ENCODE results near the gene PPP2R5C. TPM values are rescaled to one million over a fixed set of nuclear protein-coding genes. Genes with fewer than 3 reads are reported as not detected.

PPP2R5C gene
- total and polyA plus RNA-seq, 8 donors = 41.6 to 76.1 (median 55.9) TPM

DNA sequence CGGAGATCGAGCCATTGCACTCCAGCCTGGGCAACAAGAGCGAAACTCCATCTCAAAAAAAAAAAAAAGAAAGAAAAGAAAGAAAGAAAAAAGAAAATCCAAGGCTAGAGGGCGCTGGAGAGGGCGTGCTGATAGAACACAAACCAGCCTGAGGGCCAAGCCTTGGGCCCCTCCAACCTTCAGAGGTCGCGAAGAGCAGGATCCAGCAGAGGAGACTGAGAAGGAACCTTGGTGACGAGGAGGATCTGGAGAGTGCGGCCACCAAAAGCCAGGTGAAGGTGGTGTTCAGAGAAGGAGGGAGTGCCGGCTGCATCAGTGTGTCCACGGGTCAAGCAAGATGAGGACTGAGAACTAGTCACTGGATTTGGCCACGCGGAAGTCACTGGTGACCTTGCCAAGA is 198.7 kb downstream of the PPP2R5C start:
- intact Hi-C loops (cut with DNase I) = loop anchor here in 1 of 3 donors (10.0 kb wide), 1 partner anchor 125 kb away; the partner anchor contains the start of gene HSP90AA1
- TF ChIP-seq, protein P1, sequence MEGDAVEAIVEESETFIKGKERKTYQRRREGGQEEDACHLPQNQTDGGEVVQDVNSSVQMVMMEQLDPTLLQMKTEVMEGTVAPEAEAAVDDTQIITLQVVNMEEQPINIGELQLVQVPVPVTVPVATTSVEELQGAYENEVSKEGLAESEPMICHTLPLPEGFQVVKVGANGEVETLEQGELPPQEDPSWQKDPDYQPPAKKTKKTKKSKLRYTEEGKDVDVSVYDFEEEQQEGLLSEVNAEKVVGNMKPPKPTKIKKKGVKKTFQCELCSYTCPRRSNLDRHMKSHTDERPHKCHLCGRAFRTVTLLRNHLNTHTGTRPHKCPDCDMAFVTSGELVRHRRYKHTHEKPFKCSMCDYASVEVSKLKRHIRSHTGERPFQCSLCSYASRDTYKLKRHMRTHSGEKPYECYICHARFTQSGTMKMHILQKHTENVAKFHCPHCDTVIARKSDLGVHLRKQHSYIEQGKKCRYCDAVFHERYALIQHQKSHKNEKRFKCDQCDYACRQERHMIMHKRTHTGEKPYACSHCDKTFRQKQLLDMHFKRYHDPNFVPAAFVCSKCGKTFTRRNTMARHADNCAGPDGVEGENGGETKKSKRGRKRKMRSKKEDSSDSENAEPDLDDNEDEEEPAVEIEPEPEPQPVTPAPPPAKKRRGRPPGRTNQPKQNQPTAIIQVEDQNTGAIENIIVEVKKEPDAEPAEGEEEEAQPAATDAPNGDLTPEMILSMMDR (IDR thresholded peaks at IDR 0.05) = no peak
- H3K4me1 ChIP-seq = peaks cover 0 to 2% (median 0%) of the 10 kb centered on the region in 3 donors
- H3K27ac ChIP-seq = no peak overlapping the region
- no peak overlapping the region for H3K4me3 ChIP-seq
- H3K9me3 ChIP-seq = no peaks in the 10 kb centered on the region
- ATAC-seq (no peak), FAIRE-seq (no peak), DNase-seq (peak in 1 of 6 donors; percentile 51)
- WGBS, 2 donors = 49% methylated on average over 13 of the region's 13 CpGs
- no peaks in the 10 kb centered on the region for H3K27me3 ChIP-seq
- H3K36me3 ChIP-seq = no peaks in the 10 kb centered on the region

DNA sequence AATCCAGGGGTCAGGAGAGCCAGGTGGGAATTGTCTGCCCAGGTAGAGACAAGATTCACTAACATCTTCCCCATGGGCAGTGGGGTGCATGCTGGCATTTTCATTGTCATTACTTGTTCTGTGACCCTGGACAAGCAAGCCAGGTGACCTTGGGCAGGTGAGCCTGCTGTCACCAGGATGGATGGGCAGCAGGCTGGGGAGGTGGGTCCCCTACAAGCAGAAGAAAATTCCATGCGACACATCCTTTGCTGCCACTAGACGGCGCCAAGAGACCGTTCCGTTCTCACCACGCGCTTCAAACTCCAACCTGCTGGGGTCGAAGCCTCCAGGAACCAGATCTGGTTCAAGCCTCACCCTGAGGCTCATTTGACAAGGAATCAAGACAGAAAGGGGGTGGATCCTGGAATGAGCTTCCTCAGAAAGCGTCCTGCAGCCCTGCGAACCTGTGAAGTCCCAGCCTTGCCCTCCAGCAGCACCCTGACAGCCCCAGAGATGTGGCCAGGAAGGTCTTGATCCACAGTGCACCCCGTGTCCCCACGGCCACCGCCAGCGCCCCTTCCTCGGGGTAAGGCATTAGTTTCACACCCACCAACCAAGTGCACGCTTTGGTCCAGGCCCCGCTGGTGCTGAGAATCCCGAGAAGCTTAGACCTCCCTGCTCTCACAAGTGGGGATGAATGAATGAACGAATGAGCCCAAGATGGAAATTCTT is 199.7 kb downstream of the PPP2R5C start:
- Histone ChIP-seq H3K4me3 (no peak overlapping the region), H3K27me3 (no peaks in the 10 kb centered on the region), H3K4me1 (peaks cover 6 to 8% (median 6%) of the 10 kb centered on the region in 3 donors), H3K9me3 (no peaks in the 10 kb centered on the region), H3K36me3 (no peaks in the 10 kb centered on the region), H3K27ac (no peak overlapping the region)
- DNase-seq (peak in 5 of 6 donors; percentile 65 to 82 (median 74)), FAIRE-seq (no peak), ATAC-seq (peak in 3 of 4 donors; percentile 44 to 57 (median 56))
- intact Hi-C loops (cut with DNase I) = loop anchor here in 1 of 3 donors (10.0 kb wide), 1 partner anchor 124 kb away; the partner anchor contains the start of gene HSP90AA1
- 26 to 30% methylated on average over 19 of the region's 19 CpGs for WGBS, 2 donors
- TF ChIP-seq, protein P1 (IDR thresholded peaks at IDR 0.05) = peak; percentile 62 to 81 (median 78)

- Histone ChIP-seq H3K27ac (no peak overlapping the region), H3K27me3 (no peaks in the 10 kb centered on the region), H3K36me3 (no peaks in the 10 kb centered on the region), H3K4me3 (no peak overlapping the region), H3K4me1 (peaks cover 6 to 14% (median 12%) of the 10 kb centered on the region in 3 donors), H3K9me3 (no peaks in the 10 kb centered on the region)
- intact Hi-C loops (cut with DNase I) = loop anchor here in 1 of 3 donors (10.0 kb wide), 1 partner anchor 123 kb away; the partner anchor contains the start of gene HSP90AA1
- TF ChIP-seq, protein P1 (IDR thresholded peaks at IDR 0.05) = no peak
- ATAC-seq (no peak), FAIRE-seq (no peak), DNase-seq (peak in 1 of 6 donors; percentile 52)
- WGBS, 2 donors = 73 to 82% methylated on average over 9 of the region's 9 CpGs
Measured at GRCh38 chr14:101961746-101962502, 200.4 kb downstream of the PPP2R5C start.

DNA sequence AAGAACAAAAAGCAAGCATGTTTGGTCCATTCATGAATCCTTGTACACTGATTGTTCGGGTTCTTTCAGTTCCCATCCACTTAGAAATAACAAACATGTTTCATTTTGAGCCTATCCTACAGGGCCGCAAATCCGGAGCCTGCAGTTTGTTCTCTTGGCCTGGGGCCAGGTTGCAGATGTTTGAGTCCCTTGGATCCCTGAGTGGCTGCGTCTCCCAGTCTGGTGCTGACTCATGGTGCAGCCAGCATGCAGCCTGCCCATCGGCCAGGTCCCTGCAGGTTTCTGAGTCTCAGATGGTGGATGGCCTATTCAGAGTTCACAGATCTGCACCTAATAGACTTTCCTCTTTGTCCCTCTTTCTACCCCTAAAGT is 201.0 kb downstream of the PPP2R5C start:
- no peaks in the 10 kb centered on the region for H3K9me3 ChIP-seq
- intact Hi-C loops (cut with DNase I) = loop anchor here in 1 of 3 donors (10.0 kb wide), 1 partner anchor 122 kb away; the partner anchor contains the start of gene HSP90AA1
- H3K36me3 ChIP-seq = no peaks in the 10 kb centered on the region
- FAIRE-seq (no peak), DNase-seq (peak; percentile 67 to 86 (median 76)), ATAC-seq (peak in 2 of 4 donors; percentile 2 to 13)
- 25 to 31% methylated on average over 5 of the region's 5 CpGs for WGBS, 2 donors
- peaks cover 6 to 14% (median 12%) of the 10 kb centered on the region in 3 donors for H3K4me1 ChIP-seq
- TF ChIP-seq, protein P1 (IDR thresholded peaks at IDR 0.05) = no peak
- no peaks in the 10 kb centered on the region for H3K27me3 ChIP-seq
- H3K4me3 ChIP-seq = no peak overlapping the region
- H3K27ac ChIP-seq = no peak overlapping the region

All from pancreas (tissue), 10 donors.